Ecto neural progenitor cell (in vitro differentiated cells): Measurements from ENCODE around the gene IQSEC3.
"Not testable (repeated sequence)": the region's sequence is repeated elsewhere in the genome, so short reads cannot be mapped to it uniquely, and the experiment has no call there.

Experiments
- DNase-seq: peaks from one replicate; pipeline ENCODE4 v3.0.0-alpha.2; 2018; ENCODE audit warnings: low spot score

The IQSEC3 gene

DNA sequence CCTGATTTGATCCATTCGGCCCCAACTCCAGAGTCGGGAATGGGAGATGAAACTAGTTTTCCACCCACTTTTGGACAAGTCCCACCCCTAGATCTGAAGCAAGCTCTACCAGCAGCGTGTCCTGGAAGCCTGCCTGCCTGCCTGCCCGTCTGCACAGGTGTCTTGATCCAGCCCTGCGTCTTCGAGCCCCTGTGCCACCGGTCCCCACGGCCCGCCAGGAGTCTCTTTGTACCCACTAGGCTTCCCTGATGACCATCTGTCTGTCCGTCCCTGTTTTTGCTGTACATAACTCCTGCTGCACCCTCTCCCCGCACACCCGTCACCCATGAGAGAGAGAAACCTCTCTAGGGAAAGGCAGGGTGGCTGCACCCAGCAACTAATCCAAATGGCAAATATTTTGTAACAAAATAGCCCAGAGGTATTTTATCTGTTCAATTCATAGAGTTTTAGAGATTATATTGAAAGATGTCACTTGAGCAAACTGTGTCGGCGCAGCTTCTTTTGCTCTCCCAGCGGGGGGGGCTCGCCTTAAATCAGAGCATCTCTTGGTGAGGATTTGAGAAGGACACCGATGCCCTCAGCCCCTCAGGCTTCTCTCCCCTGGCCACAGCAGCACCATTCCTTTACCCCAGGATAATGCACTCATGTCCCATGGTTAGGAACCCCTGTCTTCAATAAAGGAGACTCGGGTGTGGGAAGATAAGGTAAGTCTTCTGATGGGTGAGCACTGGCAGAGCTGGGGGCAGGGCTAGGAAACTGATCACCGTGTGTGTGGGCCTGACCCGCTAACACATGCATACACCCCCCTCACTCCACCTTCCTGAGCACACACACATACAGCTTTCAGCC lies 111.6 kb downstream of the IQSEC3 start:
- DNase-seq, result no peak

DNA sequence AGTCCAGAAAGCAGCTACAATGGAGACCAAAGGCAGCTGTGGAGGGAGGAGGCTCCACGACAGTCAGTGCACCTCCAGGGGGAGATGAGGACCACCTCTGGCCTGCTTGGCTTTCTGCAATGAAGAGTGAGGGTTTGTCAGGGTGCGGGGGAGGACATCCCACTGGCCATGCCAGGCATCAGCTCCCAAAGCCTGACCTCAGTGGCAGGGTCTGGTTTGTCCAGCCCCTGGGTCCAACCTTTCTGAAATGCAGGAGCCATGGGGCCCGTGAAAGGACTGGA lies 112.2 kb downstream of the IQSEC3 start:
- DNase-seq, result no peak

DNA sequence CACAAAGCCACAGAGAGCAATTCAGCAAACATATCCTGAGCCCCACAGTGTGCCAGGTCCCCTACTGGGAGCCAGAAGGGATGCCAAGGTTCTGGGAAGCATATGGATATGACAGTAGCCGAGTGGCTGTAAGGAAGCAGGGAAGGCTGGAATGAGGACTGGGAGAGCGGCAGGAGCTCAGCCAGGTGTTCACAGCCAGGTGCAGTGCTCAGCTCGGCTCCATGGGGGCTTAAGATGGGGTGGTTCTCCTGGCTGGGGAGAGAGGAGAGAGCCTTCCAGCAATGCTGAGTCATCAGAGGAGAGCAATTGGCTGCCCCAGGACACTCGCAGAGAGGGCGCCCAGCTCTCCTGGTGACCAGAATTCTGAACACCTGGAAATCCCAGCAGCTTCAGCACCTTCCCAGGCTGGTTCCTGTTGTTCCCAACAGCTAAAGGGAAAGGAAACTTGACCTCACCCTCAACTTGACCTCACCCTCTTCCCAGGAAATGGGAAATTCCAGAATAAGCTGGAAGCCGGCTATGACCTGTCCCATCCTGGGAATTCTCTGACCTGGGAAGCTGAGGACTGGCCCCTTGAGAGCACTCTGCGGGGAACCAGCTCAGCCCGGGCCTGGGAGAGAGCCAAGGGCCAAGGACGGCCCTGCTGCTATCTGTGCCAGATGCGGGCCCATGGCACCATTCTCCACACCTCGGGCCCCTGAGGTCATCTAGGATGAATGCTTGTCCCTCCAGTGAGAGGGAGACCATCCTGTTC lies 112.7 kb downstream of the IQSEC3 start:
- DNase-seq, result no peak

DNA sequence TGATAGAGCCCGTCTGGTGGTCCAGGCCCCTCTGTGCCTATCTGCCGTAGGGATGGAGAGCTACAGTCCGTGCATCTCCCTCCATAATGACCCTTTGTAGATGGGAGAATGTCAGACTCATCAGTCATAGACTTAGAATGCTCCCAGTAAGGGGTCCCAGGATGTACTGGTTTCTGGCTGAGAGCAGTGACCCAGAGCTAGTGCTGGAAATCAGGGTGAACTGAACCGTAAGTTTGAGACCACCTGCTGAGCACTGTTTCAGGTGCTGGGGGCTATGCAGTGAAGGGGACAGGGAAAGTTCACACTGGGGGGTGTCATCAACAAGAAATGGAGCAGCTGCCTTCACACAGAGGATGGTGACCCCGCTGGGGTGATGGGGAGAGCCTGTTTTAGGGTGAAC lies 113.3 kb downstream of the IQSEC3 start:
- no peak for DNase-seq

DNA sequence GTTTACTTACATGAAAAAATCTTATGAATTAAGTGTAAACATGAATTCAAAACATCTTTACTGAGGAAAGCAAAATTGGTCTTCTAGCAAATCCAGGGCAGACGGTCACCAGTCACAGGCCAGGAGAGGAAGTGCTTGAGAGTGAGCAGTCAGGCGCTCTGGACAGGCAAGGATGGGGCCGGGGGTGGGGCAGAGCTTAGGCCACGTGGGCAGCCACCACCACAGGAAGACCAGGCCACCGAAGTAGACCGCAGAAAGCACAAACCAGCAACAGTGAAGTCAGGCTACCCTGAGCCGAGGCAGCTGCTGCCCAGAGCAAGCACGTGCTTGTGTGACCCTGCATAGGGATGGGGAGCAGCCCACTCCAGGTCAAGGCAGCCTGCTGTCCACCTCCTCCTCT lies 113.9 kb downstream of the IQSEC3 start:
- no peak for DNase-seq

DNA sequence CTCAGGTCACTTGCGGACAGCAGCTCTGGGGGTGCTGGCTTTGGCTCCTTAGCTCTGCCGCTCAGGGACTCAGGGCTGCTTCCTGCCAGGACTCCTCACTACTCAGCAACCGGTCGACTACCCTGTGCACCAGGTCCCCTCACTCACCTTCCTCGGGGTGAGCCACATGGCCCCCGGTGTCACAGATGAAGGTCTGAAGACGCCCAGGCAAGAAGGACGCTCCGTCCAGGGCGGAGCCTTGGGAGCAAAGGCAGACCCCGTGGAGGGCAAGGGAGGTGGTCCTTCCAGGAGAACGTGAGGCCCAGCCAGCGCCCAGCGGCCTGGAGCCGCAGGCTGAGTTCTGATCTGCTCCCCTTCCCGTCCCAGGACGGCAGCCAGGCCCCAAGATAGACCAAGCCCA lies 115.4 kb downstream of the IQSEC3 start:
- no peak for DNase-seq

DNA sequence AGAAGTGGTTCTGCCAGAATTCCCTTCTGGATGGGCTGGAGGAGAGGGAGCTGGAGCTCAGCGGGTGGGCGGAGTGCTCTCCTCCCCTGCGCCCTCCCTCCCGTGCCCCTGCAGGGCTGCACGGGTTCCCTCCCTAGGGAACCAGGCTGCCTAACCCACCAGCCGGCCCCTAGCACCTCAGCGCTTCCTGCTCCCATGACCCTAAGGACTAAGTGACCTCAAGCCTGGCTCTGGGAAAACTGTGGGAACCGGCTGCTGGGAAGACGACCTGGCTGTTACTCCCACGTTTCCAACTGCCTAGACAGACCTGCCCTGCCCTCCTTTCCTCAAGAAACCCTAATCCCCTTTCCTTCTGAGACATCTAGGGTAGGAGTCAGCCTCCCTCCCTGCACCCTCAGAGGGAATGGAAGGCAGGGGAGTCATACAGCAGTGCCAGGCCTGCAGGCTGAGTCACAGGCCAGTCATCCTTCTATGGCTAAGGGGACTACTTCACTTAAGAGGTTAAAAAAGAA lies 115.9 kb downstream of the IQSEC3 start:
- no peak for DNase-seq

DNA sequence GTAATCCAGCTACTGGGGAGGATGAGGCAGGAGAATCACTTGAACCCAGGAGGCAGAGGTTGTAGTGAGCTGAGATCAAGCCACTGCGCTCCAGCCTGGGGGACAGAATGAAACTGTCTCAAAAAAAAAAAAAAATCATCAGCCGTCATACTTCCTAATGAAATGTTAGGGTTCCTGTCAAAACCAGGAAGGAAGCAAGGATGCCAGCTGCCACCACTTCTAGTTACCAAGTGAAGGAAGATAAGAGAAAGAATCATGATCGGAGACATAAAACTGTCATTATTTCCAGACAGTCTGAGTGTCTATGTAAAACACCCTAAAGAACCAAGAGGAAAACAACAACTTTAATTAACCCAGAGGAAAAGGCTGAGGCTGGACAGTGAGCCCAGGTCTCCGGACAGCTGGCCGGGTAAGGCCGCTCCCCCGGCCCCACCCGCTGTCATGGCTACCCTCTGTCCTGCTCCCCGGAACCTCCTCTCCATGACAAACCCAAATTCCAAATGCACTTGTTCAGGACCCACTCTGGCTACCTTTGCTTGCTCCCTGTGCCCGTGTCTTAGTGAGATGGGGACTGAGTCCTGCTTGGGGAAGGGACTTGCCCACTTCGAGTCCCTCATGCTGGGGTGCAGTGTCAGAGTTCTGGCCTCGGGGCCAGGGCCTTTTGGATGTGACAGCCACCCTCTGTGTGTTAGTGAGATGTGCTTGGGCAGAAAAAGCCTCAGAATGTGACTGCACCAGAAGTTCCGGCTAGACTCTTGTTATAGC lies 118.4 kb downstream of the IQSEC3 start:
- no peak for DNase-seq

DNA sequence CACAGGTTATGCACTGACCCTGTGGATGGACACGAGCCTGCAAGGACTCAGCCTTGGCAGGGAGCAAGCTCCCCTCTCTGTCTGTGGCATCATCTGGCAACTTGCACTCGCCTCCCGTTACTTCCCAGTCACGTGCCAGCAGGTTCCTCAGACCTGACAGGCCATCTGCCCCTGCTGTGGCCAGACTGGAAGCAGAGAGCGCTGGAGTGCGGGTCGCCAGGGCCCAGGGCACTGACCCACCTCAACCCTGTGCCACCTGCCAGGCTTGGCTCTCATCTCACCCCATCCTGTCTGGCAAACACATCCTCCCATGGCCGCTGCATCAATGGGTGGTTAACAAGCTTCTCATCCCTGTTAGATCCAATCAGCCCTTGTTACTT lies 119.0 kb downstream of the IQSEC3 start:
- no peak for DNase-seq

DNA sequence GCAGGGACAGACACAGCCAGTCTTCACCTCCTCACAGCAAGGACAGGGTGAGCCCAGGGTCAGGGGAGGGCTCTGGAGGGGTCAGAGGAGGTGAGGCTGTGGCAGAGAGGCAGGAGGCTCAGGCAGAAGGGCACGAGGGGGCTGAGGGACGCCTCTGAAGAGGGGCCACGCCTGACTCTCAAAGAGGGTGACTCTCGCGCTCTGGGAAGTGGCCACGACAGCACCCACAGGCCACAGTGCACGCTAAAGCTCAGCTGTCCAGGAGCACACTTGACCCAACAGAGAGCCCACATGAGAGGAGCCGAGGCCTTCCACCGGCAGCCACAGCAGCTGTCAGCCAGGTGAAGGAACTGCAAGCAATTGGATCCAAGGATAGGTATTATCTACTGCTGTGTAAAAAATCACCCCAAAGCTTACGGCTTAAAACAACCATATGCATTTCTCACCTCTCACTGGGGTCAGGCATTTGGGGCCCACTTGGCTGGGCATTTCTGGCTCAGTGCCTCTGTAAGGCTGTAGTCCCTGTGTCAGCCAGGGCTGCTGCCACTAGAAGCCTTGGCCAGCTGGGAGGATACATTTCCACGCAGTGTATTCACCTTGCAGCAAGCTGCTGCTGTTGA lies 119.5 kb downstream of the IQSEC3 start:
- no peak for DNase-seq

DNA sequence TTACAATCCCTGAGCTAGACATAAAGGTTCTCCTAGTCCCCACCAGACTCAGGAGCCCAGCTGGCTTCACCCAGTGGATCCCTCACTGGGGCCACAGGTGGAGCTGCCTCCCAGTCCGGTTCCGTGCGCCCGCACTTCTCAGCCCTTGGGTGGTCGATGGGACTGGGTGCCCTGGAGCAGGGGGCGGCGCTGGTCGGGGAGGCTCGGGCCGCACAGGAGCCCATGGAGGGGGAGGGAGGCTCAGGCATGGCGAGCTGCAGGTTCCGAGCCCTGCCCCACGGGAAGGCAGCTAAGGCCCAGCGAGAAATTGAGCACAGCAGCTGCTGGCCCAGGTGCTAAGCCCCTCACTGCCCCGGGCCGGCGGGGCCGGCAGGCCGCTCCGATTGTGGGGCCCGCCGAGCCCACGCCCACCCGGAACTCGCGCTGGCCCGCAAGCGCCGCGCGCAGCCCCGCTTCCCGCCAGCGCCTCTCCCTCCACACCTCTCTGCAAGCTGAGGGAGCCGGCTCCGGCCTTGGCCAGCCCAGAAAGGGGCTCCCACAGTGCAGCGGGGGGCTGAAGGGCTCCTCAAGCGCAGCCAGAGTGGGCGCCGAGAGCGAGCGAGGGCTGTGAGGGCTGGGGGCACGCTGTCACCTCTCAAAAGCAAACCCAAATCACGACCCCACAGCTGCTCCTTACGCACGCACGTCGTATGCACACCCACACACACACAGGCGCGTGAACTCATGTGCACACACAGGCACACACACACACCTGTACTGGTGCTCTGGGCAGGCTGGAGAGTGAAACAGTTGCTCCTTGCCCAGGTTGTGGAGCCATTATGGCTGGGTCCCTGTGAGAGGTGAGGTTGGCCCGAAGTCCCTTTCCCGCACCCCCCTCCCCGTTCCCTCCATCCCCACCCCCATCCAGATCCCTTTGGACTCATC lies 121.7 kb downstream of the IQSEC3 start:
- not testable (repeated sequence) for DNase-seq

DNA sequence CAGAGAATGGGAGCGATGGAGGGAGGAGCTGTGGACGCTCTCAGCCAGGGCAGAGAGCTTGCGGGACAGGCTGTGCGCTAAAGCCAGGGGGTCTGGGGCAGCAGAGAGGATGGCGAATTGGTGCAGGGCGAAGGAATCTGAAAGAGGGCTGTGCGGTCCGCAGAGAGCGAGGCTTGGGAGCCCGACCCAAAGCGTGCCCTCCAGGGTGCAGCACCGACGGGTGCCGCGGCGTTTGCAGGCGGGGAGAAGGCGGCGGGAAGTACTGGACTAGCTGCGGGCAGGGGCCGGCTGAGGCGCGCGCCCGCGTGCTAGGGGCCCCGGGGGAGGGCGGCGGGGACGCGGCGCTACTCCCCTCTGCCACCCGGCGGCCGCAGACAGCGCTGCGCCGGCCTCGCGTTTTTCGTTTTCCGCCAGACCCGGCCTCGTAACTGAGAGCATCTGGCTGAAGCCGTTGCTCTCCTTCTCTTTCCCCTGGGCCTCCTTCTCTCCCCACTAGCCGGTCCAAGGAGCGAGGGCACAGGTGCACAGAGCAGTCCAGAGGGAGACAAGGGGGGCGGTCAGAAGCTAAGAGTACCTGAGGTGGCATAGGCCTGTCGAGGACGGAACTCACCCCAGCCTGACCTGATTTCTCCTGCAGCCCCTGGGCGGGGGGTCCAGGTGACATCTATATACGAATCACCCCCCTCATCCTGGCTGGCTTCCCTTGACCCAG lies 122.5 kb downstream of the IQSEC3 start:
- peak; percentile 89 for DNase-seq

DNA sequence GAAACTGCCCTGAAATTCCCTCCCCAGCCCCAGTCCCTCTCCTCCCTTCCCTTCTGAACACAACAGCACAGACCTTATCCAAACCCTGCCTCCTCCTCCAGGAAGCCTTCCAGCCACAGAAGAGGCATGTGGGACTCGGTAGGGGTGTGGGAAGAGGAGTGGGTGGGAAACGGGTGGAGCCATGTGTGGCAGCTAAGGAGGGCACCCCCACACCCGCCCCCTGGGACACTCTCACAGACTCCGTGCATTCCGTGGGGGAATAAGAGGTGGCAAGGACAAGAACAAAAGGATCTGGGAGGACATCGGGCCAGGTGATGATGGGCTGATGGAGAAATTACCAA lies 123.0 kb downstream of the IQSEC3 start:
- no peak for DNase-seq

DNA sequence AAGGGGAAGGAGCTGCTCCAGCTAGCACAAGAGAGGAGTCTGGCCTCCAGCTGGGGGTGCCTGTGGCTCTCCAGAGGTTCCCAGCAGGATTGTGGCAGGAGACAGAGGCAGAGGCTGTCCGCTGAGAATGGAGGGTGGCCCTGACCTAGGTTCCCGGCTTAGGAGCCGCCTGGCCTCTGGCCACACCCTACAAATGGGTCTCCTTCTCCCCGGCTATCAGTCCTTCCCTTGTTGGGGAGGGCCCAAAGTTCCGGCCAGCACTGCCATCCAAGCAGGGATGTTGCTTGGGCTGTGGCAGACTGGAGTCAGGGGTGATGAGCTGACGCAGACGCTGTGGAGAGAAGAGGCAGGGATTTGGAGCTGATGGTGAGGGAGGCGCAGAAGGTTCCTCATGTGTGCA lies 124.3 kb downstream of the IQSEC3 start:
- no peak for DNase-seq

DNA sequence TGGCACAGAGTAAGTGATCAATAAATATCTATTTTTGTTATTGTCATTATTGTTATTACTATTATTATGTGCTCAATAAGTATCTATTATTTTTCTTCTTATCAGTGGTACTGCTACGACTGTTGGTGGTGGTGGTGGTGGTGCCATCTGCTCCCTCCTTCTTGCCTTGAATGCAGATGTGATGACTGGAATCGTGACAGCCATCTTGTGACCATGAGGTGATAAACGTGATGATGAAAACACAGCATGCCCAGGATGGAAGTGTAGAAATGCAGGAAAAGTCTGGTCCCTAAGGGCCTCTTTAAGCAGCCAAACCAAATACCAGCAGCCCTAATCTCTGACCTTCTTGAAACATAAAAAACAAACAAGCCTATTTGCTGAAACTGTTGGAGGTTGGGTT lies 125.0 kb downstream of the IQSEC3 start:
- no peak for DNase-seq

DNA sequence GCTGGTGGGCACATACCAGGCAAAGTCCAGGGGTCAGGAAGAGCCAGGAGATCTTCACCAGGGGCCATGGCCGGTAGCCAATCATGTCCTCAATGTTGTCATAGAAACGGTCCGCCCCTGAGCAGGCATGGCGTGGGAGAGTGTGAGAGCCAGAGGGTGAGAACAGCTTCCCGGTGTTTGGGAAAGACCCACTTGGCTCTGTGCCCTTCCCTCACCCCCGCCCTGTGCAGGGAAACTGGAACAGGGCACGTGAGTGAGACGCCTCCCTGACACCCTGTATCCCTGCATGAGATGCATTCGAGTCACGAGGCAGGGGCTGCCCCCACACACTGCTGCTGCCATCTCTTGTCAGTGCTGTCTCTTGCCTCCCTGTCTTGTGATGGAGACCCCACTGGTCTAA lies 126.7 kb downstream of the IQSEC3 start:
- DNase-seq, result no peak

DNA sequence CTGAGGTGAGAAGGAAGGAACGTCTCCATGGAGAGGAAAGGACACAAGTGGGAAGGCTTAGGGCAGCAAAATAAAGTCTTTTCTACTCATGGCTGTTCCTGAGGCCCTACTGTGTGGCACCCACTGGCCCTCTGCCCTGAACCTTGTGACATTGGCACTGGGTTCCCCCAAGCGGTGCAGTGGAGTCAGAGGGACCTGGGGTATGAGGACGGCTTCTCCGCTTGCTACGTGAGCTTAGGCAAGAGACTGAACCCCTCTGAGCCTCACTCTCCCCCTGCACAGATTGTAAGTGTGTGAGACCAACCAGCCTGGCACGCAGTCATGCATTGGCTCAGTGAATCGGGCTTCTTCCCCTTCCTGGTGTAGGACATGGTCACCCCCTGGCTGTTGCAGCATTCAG lies 127.7 kb downstream of the IQSEC3 start:
- DNase-seq, result no peak

DNA sequence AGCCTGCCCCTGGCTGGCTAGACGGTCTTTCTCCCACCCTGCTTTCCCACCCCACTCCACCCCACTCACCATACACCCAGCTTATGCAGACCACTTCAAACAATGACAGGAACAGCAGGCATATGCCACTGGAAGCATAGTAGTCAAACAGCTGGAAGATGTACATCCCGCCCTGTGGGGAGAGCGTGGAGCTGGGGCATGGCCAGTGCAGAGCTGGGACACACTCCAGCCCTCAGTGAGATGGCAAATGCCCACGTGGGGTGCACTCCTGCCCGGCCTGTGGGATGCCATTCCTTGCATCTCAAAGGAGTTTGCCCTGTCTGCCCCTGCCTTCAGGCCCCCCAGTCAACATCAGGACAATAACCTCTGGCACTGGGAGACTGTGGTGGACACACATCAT lies 128.6 kb downstream of the IQSEC3 start:
- DNase-seq, result no peak

DNA sequence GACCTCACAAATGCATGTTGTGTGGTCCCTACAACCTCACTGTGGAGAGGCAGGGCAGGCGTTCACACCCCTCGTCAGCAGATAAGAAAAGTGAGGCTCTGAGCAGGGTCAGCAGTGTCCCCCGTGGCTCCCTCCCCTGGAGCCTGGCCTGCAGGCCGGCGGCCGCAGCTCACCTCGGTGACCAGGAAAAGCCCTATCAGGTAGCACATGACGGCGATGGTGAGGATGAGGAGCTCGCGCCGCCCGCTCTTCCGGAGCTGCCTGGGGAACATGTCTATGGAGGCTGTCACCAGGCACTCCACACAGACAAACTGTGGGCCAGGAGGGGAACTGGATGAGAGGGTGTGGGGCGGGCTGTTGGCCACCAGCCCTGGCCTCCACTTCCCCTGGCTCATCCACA lies 129.4 kb downstream of the IQSEC3 start:
- DNase-seq, result no peak

DNA sequence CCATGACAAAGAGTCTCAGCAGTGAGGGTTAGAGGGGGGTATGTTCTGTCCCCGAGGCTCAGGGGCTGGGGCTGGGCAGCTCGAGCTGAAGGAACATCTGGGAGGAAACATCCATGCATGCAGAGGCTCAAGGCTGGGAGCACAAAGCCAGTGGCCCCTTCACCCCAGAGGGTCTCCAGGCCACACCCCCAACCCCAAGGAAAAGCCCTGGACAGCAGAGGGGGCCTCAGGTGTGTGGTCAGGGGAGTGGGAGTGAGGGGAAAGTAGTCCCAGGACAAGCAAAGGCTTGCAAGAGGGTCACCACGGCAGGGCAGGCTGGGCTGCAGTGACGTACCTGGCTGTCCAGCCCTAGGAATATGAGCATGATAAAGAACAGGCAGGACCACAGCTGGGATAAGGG lies 129.9 kb downstream of the IQSEC3 start:
- no peak for DNase-seq

DNA sequence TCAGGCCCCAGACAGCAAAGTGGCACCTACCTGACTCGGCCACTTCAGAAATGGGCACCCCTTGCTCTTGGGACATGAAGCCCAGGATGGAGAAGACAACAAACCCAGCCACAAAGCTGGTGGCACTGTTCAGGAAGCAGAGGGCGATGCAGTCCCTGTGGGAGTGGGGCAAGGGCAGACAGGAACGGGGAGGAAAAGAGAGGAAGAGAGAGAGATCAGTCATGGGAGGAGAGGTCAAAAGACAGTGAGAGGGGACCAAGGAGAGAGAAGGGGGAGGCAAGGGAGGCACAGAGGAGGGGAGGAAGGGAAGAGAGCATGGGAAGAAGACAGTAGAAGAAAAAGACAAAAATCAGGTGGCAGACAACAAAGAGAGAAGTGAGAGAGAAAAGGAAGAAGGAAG lies 130.8 kb downstream of the IQSEC3 start:
- no peak for DNase-seq
